Omental fat pad (tissue), 4 donors: ENCODE results near the gene CADPS2. TPM values are rescaled to one million over a fixed set of nuclear protein-coding genes. Genes with fewer than 3 reads are reported as not detected.

Experiments
- ATAC-seq: fragments of 150-250 bp; one replicate; pipeline ENCODE4 v1.9.1; 2016; ENCODE audit warnings: mild to moderate bottlenecking, moderate library complexity; ENCODE audit not compliant: low FRiP score
- DNase-seq: peaks from one replicate; pipeline ENCODE4 v3.0.0-alpha.2; 2019; ENCODE audit warnings: low spot score
- CTCF ChIP-seq, 3 donors: fragments of 450-650 bp; IDR thresholded peaks; one replicate each; pipeline ENCODE4 v1.5.1; 2016 to 2017; ENCODE audit warnings: antibody characterized with exemption in 3 of 3, mild to moderate bottlenecking in 3 of 3, moderate library complexity in 2 of 3
- total RNA-seq, 4 donors: library from RNA; depleted of rRNA; stranded (reverse); fragments of >200 nt; gene quantifications; one replicate each; pipeline ENCODE4 v1.1.0, GENCODE V29; 2016

The CADPS2 gene
- total RNA-seq, 4 donors from 2014 or later: 15.3 to 41.9 (median 24.4) TPM

GRCh38 chr7:122535086-122535485 lies 351.2 kb downstream of the CADPS2 start:
- DNase-seq (no peak), ATAC-seq (no peak)
- no peak for TF ChIP-seq CTCF (IDR thresholded peaks at IDR 0.05)

- ATAC-seq (no peak), DNase-seq (no peak)
- TF ChIP-seq CTCF (IDR thresholded peaks at IDR 0.05): no peak
Measured at GRCh38 chr7:122532406-122533269, 353.6 kb downstream of the CADPS2 start.

- ATAC-seq: no peak
- DNase-seq: no peak
- TF ChIP-seq CTCF (IDR thresholded peaks at IDR 0.05): no peak
Measured at GRCh38 chr7:122528879-122529481, 357.3 kb downstream of the CADPS2 start.

GRCh38 chr7:122525355-122525754 lies 360.9 kb downstream of the CADPS2 start:
- TF ChIP-seq CTCF (IDR thresholded peaks at IDR 0.05): no peak
- ATAC-seq (no peak), DNase-seq (no peak)

GRCh38 chr7:122521767-122522166 lies 364.5 kb downstream of the CADPS2 start:
- no peak for TF ChIP-seq CTCF (IDR thresholded peaks at IDR 0.05)
- no peak for DNase-seq
- no peak for ATAC-seq

- no peak for ATAC-seq
- no peak for DNase-seq
- no peak for TF ChIP-seq CTCF (IDR thresholded peaks at IDR 0.05)
Measured at GRCh38 chr7:122520971-122521555, 365.2 kb downstream of the CADPS2 start.
